LHCN-M2 (cell line): ENCODE data around the gene TYW1B. TPM values are rescaled to one million over a fixed set of nuclear protein-coding genes. Genes with fewer than 3 reads are reported as not detected.
A peak's percentile ranks its signal among the peaks of the same experiment; 100 is the strongest.
"Not testable (repeated sequence)": the region's sequence is repeated elsewhere in the genome, so short reads cannot be mapped to it uniquely, and the experiment has no call there.

Experiments
- DNase-seq: peaks from one replicate; pipeline ENCODE4 v3.0.0-alpha.2; 2012; ENCODE audit warnings: low read depth
- total RNA-seq: library from RNA; depleted of rRNA; stranded (reverse); fragments of >200 nt; gene quantifications from 2 replicates; pipeline ENCODE4 v1.2.3, GENCODE V29; 2014

TYW1B gene
- total RNA-seq, 1 experiment from 2014 or later: 1.5 TPM

GRCh38 chr7:72700548-72700947 is 127.5 kb downstream of the TYW1B start:
- not testable (repeated sequence) for DNase-seq

DNA sequence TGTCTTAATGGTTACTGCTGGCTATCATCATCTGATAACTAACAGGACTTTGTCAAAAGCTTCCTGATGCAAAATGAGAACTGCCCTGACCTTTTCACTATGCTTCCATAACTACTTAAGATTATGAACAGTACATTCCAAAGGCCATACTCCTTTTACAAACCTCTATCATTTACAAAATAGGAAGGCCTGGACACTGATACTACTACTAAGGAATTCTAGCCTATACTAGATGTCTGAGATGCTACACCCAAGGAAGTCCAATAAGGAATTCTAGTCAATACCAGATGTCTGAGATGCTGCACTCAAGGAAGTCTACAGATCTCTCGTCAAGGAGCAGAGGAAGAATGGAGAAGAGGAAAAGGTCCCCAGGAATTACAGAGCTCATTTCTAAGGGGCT is 130.9 kb downstream of the TYW1B start:
- DNase-seq: not testable (repeated sequence)

GRCh38 chr7:72696643-72697042 is 131.4 kb downstream of the TYW1B start:
- not testable (repeated sequence) for DNase-seq

DNA sequence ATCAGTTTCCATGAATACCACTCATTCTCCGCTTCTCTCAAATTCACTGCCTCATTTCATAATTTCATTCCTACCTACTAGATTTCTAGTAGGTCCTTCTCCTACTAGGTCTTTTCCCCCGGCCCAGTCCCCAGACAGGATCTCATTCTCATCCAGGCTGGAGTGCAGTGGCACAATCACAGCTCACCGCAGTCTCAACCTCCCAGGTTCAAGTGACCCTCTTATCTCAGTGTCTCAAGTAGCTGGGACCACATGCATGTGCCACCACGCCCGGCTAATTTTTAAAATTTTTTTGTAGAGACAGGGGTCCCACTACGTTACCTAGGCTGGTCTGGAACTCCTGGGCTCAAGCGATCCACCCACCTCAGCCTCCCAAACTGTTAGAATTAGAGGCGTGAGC is 132.5 kb downstream of the TYW1B start:
- not testable (repeated sequence) for DNase-seq

- not testable (repeated sequence) for DNase-seq
Measured at GRCh38 chr7:72691442-72691841, 136.6 kb downstream of the TYW1B start.

GRCh38 chr7:72690177-72690576 is 137.8 kb downstream of the TYW1B start:
- not testable (repeated sequence) for DNase-seq

GRCh38 chr7:72689344-72689743 is 138.7 kb downstream of the TYW1B start:
- DNase-seq: not testable (repeated sequence)

GRCh38 chr7:72681211-72681610 is 146.8 kb downstream of the TYW1B start:
- not testable (repeated sequence) for DNase-seq

GRCh38 chr7:72676880-72677279 is 151.1 kb downstream of the TYW1B start:
- DNase-seq: not testable (repeated sequence)

GRCh38 chr7:72676086-72676690 is 151.8 kb downstream of the TYW1B start:
- not testable (repeated sequence) for DNase-seq

DNA sequence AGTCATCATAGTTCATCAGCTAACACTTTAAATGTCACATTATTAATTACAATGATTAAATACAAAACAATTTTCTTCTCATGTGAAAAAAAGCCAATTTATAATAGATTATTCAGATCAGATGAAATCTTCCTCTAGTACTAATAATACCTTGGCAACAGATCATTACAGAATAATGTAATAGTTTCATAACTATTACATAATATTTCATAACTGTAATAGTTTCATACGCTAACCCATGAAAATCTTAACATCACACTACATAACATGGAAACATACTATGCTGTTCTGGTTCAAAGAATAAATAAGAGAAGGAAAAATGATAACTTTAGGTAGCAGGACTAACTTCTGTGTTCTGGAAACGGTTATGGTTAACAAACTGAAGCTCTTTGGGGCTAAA is 152.3 kb downstream of the TYW1B start:
- not testable (repeated sequence) for DNase-seq

GRCh38 chr7:72674394-72674793 is 153.6 kb downstream of the TYW1B start:
- DNase-seq: no peak

DNA sequence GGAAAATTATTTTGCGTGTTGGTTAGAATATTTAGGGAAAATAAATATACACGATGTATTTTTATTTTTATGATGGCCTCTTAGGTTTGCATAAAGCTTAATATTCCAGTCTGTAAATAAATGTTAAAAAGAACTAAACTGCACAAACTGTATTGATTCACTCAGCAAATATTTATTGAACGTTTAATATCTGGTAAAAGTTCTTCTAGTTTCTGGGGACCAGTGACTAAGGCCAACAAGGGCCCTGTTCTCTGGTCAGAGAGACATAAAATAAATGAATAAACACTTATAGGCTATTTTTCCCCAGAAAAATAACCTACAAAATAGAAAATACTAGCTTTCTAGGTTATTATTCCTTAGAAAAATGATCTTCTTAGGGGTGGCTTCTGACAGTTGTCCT is 157.2 kb downstream of the TYW1B start:
- not testable (repeated sequence) for DNase-seq

- DNase-seq: not testable (repeated sequence)
Measured at GRCh38 chr7:72668435-72668834, 159.6 kb downstream of the TYW1B start.

DNA sequence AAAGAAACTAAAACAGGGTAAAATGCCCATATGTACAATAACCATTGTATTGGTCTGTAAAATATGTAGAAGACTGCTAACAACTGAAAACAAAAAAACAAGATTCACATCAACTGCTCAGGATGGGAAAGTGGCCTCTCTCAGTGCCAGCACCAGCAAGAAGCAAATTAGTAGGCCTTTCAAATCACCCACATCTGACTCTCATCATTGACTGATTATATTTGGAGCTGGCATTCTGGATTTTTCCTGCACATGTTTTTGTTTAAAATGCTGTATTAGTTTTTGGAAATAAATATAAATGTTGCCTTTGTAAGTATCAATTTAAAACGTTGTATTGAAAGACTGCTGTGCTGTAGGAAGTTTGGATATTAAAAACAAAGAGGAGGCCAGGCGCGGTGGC is 161.0 kb downstream of the TYW1B start:
- not testable (repeated sequence) for DNase-seq

DNA sequence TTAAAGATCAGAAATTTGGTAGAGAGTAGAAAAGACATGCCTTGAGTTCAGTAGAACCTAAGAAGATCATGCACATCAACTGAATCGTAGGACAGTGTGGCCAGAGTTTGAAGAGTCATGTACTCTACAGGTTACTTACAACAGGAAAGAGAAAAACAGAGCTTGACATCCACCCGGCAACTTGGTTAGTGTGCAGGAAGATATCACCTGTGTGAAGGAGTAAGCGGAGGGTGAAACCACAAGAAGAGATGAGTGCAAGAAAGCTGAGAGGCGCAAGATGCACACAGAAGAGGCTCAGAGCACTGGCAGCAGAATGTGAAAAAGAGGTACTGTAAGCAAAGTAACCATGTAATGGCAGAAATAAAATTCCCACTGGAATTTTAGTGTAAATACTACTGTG is 179.4 kb downstream of the TYW1B start:
- not testable (repeated sequence) for DNase-seq

DNA sequence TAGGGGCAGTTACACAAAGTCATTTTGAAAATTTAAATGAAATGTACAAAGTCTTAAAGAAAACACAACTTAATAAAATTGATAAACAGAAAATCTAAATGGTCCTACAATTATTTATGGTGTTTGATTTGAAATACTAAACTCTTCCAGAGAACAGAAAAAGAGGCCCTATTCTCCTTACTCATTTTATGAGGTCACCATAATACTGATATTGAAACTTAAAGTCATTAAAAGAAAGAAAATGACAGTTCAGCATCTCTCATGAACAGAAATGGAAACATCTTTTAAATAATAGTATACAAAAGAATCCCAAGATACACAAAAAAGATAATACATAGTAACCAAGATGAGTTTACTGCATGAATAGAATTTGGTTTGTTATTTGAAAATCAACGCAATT is 184.3 kb downstream of the TYW1B start:
- DNase-seq: not testable (repeated sequence)

GRCh38 chr7:72641485-72642248 is 186.3 kb downstream of the TYW1B start:
- not testable (repeated sequence) for DNase-seq

- DNase-seq: not testable (repeated sequence)
Measured at GRCh38 chr7:72640740-72641139, 187.3 kb downstream of the TYW1B start.

GRCh38 chr7:72635273-72635908 is 192.6 kb downstream of the TYW1B start:
- DNase-seq: not testable (repeated sequence)

DNA sequence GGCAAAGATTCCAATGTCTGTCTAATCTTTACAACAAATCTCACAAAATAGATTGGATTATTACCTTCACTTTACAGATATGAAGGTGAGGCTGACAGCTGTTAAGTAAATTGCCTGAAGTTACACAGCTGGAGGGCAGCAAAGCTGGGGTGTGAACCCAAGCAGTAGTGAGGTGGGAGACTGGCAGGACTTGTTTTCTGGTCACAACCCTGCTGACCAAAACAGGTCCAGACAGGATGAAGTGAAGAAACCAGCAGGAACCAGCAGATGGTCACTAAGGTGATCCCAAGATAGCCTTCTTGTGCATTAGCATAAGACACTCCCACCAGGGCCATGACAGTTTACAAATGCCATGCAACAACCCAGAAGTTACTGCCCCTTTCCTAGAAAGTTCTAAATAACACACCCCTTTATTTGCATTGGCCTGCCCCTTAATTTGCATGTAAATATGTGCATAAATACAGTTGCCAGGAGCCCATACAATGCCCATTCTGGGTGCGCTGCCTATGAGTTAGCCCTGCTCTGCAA is 195.2 kb downstream of the TYW1B start:
- DNase-seq: peak; percentile 36

- DNase-seq: peak; percentile 32
Measured at GRCh38 chr7:72628375-72628774, 199.6 kb downstream of the TYW1B start.
